ENCODE measurements around the gene PLA2G4D.
A peak's percentile ranks its signal among the peaks of the same experiment; 100 is the strongest.

- TF ChIP-seq CTCF (IDR thresholded peaks at IDR 0.05; ENCODE audit: insufficient read depth, low read length, poor library complexity, severe bottlenecking) (peak; percentile 87), EZH2phosphoT487 (conservative IDR thresholded peaks at IDR 0.05; ENCODE audit: low read length) (no peak)
Observed at GRCh38 chr15:42059661-42060476, 34.5 kb downstream of the PLA2G4D start.
